MM.1S (cell line): ENCODE data around the gene ATG16L2.

Experiments used
- EZH2 ChIP-seq: fragments of 300-600 bp; sonication (generic); optimal IDR thresholded peaks from 2 replicates; pipeline ENCODE3; 2017; ENCODE audit warnings: low read depth, mild to moderate bottlenecking, antibody characterized with exemption, low read length, mixed read lengths
- TF ChIP-seq, protein P1 (sequence below): fragments of 300-600 bp; sonication (generic); IDR thresholded peaks from 2 replicates; pipeline ENCODE4 v1.5.1; 2016; ENCODE audit warnings: antibody characterized with exemption, low read length, mixed read lengths

GRCh38 chr11:72820439-72821139 is 6.4 kb downstream of the ATG16L2 start:
- no peak for TF ChIP-seq EZH2
- TF ChIP-seq, protein P1, sequence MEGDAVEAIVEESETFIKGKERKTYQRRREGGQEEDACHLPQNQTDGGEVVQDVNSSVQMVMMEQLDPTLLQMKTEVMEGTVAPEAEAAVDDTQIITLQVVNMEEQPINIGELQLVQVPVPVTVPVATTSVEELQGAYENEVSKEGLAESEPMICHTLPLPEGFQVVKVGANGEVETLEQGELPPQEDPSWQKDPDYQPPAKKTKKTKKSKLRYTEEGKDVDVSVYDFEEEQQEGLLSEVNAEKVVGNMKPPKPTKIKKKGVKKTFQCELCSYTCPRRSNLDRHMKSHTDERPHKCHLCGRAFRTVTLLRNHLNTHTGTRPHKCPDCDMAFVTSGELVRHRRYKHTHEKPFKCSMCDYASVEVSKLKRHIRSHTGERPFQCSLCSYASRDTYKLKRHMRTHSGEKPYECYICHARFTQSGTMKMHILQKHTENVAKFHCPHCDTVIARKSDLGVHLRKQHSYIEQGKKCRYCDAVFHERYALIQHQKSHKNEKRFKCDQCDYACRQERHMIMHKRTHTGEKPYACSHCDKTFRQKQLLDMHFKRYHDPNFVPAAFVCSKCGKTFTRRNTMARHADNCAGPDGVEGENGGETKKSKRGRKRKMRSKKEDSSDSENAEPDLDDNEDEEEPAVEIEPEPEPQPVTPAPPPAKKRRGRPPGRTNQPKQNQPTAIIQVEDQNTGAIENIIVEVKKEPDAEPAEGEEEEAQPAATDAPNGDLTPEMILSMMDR, result no peak
